ENCODE measurements around the gene SOWAHB.

SOWAHB gene

DNA sequence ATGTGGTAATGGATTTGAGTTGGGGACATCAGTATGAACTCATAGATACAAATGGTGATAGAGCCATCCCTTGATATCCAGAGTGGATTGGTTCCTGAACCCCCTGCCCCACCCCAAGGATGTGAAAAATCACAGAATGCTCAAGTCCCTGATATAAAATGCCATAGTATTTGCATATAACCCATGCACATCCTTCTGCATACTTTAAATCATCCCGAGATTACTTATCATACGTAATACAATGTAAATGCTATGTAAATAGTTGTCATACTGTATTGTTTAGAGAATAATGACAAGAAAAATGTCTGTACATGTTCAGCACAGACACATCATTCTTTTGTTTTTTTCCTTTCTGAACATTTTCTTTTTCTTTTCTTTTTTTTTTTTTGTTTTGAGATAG lies 32.7 kb upstream of the SOWAHB start:
- peak overlapping the region; percentile 69 for H3K27ac ChIP-seq
- no peak for TF ChIP-seq ZFX (IDR thresholded peaks at IDR 0.05; ENCODE audit: borderline replicate concordance)
- TF ChIP-seq, protein P1, sequence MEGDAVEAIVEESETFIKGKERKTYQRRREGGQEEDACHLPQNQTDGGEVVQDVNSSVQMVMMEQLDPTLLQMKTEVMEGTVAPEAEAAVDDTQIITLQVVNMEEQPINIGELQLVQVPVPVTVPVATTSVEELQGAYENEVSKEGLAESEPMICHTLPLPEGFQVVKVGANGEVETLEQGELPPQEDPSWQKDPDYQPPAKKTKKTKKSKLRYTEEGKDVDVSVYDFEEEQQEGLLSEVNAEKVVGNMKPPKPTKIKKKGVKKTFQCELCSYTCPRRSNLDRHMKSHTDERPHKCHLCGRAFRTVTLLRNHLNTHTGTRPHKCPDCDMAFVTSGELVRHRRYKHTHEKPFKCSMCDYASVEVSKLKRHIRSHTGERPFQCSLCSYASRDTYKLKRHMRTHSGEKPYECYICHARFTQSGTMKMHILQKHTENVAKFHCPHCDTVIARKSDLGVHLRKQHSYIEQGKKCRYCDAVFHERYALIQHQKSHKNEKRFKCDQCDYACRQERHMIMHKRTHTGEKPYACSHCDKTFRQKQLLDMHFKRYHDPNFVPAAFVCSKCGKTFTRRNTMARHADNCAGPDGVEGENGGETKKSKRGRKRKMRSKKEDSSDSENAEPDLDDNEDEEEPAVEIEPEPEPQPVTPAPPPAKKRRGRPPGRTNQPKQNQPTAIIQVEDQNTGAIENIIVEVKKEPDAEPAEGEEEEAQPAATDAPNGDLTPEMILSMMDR (IDR thresholded peaks at IDR 0.05) = no peak

GRCh38 chr4:76926841-76927240 lies 28.9 kb upstream of the SOWAHB start:
- no peak overlapping the region for H3K27ac ChIP-seq
- TF ChIP-seq, protein P1 (IDR thresholded peaks at IDR 0.05) = no peak
- TF ChIP-seq ZFX (IDR thresholded peaks at IDR 0.05; ENCODE audit: borderline replicate concordance) = no peak

DNA sequence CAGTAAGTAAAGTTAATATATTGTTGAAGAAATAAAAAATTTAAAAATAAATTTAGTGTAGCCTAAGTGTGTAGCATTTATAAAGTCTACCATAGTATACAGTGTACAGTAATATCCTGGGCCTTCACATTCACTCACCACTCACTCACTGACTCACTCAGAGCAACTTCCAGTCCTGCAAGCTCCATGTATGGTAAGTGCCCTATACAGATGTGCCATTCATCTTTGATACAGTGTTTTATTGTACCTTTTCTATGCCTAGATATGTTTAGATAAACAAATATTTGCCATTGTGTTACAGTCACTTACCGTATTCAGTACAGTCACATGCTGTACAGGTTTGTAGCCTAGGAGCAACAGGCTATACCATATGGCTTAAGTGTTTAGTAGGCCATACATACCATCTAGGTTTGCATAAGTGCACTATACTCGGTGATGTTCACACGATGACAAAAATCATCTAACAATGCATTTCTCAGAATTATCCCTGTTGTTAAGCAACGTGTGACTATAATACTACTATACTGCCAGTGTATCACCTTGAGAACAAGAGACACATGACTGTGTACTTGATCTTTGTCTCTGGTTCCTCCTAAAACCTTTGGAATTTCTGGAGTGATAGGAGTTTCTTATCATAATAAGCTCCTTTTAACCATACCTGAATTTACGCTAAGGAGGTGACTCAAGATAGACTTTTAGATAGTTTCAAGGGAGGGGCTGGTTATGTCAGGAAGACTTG lies 25.8 kb upstream of the SOWAHB start:
- no peak for TF ChIP-seq ZFX (IDR thresholded peaks at IDR 0.05; ENCODE audit: borderline replicate concordance)
- TF ChIP-seq, protein P1 (IDR thresholded peaks at IDR 0.05) = no peak
- H3K27ac ChIP-seq = no peak overlapping the region

GRCh38 chr4:76920715-76921114 lies 22.8 kb upstream of the SOWAHB start:
- no peak overlapping the region for H3K27ac ChIP-seq
- TF ChIP-seq, protein P1 (IDR thresholded peaks at IDR 0.05) = no peak
- TF ChIP-seq ZFX (IDR thresholded peaks at IDR 0.05; ENCODE audit: borderline replicate concordance) = no peak

GRCh38 chr4:76909711-76910110 lies 11.8 kb upstream of the SOWAHB start:
- no peak for TF ChIP-seq ZFX (IDR thresholded peaks at IDR 0.05; ENCODE audit: borderline replicate concordance)
- TF ChIP-seq, protein P1 (IDR thresholded peaks at IDR 0.05) = no peak
- no peak overlapping the region for H3K27ac ChIP-seq

- no peak overlapping the region for H3K27ac ChIP-seq
- TF ChIP-seq ZFX (IDR thresholded peaks at IDR 0.05; ENCODE audit: borderline replicate concordance) = no peak
- TF ChIP-seq, protein P1 (IDR thresholded peaks at IDR 0.05) = no peak
Measured at GRCh38 chr4:76905521-76905920, 7.6 kb upstream of the SOWAHB start.

DNA sequence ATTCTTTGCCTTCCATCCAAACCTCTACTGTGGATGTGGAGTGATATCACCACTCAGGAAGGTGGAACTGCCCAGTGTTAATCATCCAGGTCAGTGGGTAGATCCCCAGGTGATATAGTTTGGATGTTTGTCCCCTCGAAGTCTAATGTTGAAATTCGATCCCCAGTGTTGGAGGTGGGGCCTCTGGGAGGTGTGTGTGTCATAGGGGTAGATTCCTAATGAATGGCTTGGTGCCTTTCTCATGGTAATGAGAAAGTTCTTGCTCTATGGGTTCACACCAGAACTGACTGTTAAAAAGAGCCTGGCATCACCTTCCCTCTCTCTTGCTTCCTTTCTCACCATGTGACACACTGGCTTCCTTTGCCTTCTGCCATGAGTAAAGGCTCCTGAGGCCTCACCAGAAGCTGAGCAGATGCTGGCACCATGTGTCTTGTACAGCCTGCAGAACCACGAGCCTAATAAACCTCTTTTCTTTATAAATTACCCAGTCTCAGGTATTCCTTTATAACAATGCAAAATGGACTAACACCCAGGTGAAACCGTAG lies 6.8 kb upstream of the SOWAHB start:
- no peak for TF ChIP-seq ZFX (IDR thresholded peaks at IDR 0.05; ENCODE audit: borderline replicate concordance)
- TF ChIP-seq, protein P1 (IDR thresholded peaks at IDR 0.05) = no peak

More for the DNA sequence above, 6.8 kb upstream of the SOWAHB start:
- H3K27ac ChIP-seq = no peak overlapping the region
